ENCODE results near the gene GABRA4. TPM values are rescaled to one million over a fixed set of nuclear protein-coding genes. Genes with fewer than 3 reads are reported as not detected.

Gene GABRA4
- total RNA-seq, 2 experiments from 2014 or later = not detected

DNA sequence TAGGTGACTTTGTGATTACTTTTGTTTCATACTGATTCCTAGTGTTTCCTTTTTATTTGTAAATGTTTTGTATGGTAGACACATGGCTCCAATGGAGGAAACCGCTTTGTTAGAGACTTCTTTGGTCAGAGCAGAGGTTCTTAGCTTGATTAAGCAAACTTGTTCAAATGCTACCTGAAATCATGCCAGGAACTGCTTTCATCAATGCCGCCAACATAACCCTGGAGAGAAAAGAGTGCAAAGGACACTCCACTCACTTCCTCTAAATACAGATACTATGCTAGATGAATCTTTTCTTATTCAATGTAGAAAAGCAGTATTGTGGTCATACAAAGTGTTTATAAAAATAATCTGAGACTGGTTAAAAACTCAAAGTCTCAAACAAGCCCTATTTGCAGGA is 58.7 kb downstream of the GABRA4 start:
- H3K79me2 ChIP-seq (ENCODE audit: insufficient read depth, low read depth, low read length) = no peaks in the 10 kb centered on the region
- ChIA-PET CTCF (ENCODE audit: unreplicated experiment) (no interaction called here), POLR2A (interaction anchor here (0.7 to 1.5 kb wide), 3 partner anchors 15 to 599 kb away, joined by 3 to 4 read pairs (median 3); no protein-coding TSS in a partner anchor)
- no peak for DNase-seq (ENCODE audit: low spot score)
- no peak overlapping the region for H3K4me3 ChIP-seq (ENCODE audit: low read depth, low read length, poor library complexity, severe bottlenecking)
- no peaks in the 10 kb centered on the region for H4K20me1 ChIP-seq (ENCODE audit: insufficient read depth, low read length)
- H3K9me2 ChIP-seq (ENCODE audit: insufficient read depth, low read length) = no peaks in the 10 kb centered on the region
- no peaks in the 10 kb centered on the region for H3K4me1 ChIP-seq (ENCODE audit: insufficient read depth, low read length, poor library complexity, severe bottlenecking)
- H3K27ac ChIP-seq (ENCODE audit: low read depth, low read length, poor library complexity, severe bottlenecking) = no peak overlapping the region
- no peak overlapping the region for H3K4me2 ChIP-seq (ENCODE audit: low read length)
- no peak overlapping the region for H2AFZ ChIP-seq (ENCODE audit: low read length)
- TF ChIP-seq CTCF (conservative IDR thresholded peaks at IDR 0.05; ENCODE audit: low read length) (no peak), EZH2phosphoT487 (IDR thresholded peaks at IDR 0.05; ENCODE audit: borderline replicate concordance, low read depth, low read length) (no peak)
- intact Hi-C loops (cut with micrococcal nuclease; ENCODE audit: unreplicated experiment) = loop anchor here (5.0 kb wide), 1 partner anchor 188 kb away; no protein-coding TSS in a partner anchor
- no peaks in the 10 kb centered on the region for H3K36me3 ChIP-seq (ENCODE audit: insufficient read depth, low read length)
- no TSS peak for BruUV-seq (replicated peaks)
- H3K9me3 ChIP-seq (ENCODE audit: low read length) = no peaks in the 10 kb centered on the region

GRCh38 chr4:46933686-46934085 is 59.7 kb downstream of the GABRA4 start:
- Histone ChIP-seq H3K4me2 (ENCODE audit: low read length) (no peak overlapping the region), H3K36me3 (ENCODE audit: insufficient read depth, low read length) (no peaks in the 10 kb centered on the region), H3K79me2 (ENCODE audit: insufficient read depth, low read depth, low read length) (no peaks in the 10 kb centered on the region), H4K20me1 (ENCODE audit: insufficient read depth, low read length) (no peaks in the 10 kb centered on the region), H3K9me3 (ENCODE audit: low read length) (no peaks in the 10 kb centered on the region), H3K9me2 (ENCODE audit: insufficient read depth, low read length) (no peaks in the 10 kb centered on the region), H3K4me3 (ENCODE audit: low read depth, low read length, poor library complexity, severe bottlenecking) (no peak overlapping the region), H3K27ac (ENCODE audit: low read depth, low read length, poor library complexity, severe bottlenecking) (no peak overlapping the region), H2AFZ (ENCODE audit: low read length) (no peak overlapping the region), H3K4me1 (ENCODE audit: insufficient read depth, low read length, poor library complexity, severe bottlenecking) (no peaks in the 10 kb centered on the region)
- ChIA-PET CTCF (ENCODE audit: unreplicated experiment) (no interaction called here), POLR2A (interaction anchor here (0.6 to 0.8 kb wide), 2 partner anchors 18 to 187 kb away, joined by 3 read pairs; no protein-coding TSS in a partner anchor)
- DNase-seq (ENCODE audit: low spot score) = no peak
- TF ChIP-seq EZH2phosphoT487 (IDR thresholded peaks at IDR 0.05; ENCODE audit: borderline replicate concordance, low read depth, low read length) = no peak
- TF ChIP-seq CTCF (conservative IDR thresholded peaks at IDR 0.05; ENCODE audit: low read length) = no peak
- intact Hi-C loops (cut with micrococcal nuclease; ENCODE audit: unreplicated experiment) = loop anchor here (5.0 kb wide), 1 partner anchor 189 kb away; no protein-coding TSS in a partner anchor
- BruUV-seq (replicated peaks) = no TSS peak

- no peaks in the 10 kb centered on the region for H3K36me3 ChIP-seq (ENCODE audit: insufficient read depth, low read length)
- peak; percentile 14 for DNase-seq (ENCODE audit: low spot score)
- H3K4me3 ChIP-seq (ENCODE audit: low read depth, low read length, poor library complexity, severe bottlenecking) = no peak overlapping the region
- H3K79me2 ChIP-seq (ENCODE audit: insufficient read depth, low read depth, low read length) = no peaks in the 10 kb centered on the region
- H3K9me3 ChIP-seq (ENCODE audit: low read length) = no peaks in the 10 kb centered on the region
- ChIA-PET CTCF (ENCODE audit: unreplicated experiment) (no interaction called here), POLR2A (no interaction called here)
- H3K4me1 ChIP-seq (ENCODE audit: insufficient read depth, low read length, poor library complexity, severe bottlenecking) = no peaks in the 10 kb centered on the region
- no peak overlapping the region for H3K27ac ChIP-seq (ENCODE audit: low read depth, low read length, poor library complexity, severe bottlenecking)
- no peaks in the 10 kb centered on the region for H4K20me1 ChIP-seq (ENCODE audit: insufficient read depth, low read length)
- no peak overlapping the region for H3K4me2 ChIP-seq (ENCODE audit: low read length)
- intact Hi-C loops (cut with micrococcal nuclease; ENCODE audit: unreplicated experiment) = loop anchor here (5.0 kb wide), 1 partner anchor 190 kb away; no protein-coding TSS in a partner anchor
- TF ChIP-seq CTCF (conservative IDR thresholded peaks at IDR 0.05; ENCODE audit: low read length) = peak; percentile 70
- no peak for TF ChIP-seq EZH2phosphoT487 (IDR thresholded peaks at IDR 0.05; ENCODE audit: borderline replicate concordance, low read depth, low read length)
- no TSS peak for BruUV-seq (replicated peaks)
- no peak overlapping the region for H2AFZ ChIP-seq (ENCODE audit: low read length)
- no peaks in the 10 kb centered on the region for H3K9me2 ChIP-seq (ENCODE audit: insufficient read depth, low read length)
Measured at GRCh38 chr4:46931981-46932380, 61.4 kb downstream of the GABRA4 start.

Measured in OCI-LY7 (cell line).